HG03442 (cell line): ENCODE results near the gene TRIM33.
"Not testable (repeated sequence)": the region's sequence is repeated elsewhere in the genome, so short reads cannot be mapped to it uniquely, and the experiment has no call there.

Source experiments
- ATAC-seq: cut with Tn5 transposase; IDR thresholded peaks from one replicate; pipeline ENCODE4 v1.9.1; 2021; ENCODE audit warnings: mild to moderate bottlenecking, moderate library complexity; ENCODE audit not compliant: unreplicated experiment

Gene TRIM33

DNA sequence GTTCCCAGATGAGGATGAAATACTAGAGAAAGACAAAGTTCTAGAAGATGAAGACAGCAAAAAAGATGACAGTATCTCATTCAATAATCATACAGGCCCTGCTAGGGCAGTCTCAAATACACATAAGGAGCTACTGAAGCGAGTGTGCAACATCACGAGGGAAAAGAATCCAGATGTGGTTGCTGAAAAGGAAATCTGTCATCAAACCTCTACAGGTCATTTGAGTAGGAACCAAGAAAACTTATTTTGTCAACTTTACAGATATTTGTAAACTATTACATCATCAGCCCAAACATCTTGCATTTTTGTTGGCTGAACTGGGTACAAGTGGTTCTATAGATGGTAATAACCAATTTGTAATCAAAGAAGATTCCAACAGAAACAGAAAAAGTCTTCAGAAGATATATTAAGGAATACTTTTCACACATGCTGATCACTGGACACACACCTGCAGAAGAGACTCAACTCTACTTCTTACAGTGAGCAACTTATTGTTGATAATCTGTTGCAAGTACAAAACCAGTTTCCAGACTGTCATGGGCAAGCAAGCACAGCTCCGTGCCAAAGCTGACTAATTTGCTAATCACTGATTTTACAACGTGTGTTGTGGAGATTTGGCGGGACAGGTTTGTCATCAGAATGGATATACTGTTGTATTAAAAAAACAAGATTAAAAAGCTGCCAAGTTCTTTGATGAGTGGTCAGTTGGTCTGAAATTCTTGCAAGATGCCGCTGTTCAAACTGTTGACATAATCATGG lies 42.1 kb downstream of the TRIM33 start:
- no peak for ATAC-seq

DNA sequence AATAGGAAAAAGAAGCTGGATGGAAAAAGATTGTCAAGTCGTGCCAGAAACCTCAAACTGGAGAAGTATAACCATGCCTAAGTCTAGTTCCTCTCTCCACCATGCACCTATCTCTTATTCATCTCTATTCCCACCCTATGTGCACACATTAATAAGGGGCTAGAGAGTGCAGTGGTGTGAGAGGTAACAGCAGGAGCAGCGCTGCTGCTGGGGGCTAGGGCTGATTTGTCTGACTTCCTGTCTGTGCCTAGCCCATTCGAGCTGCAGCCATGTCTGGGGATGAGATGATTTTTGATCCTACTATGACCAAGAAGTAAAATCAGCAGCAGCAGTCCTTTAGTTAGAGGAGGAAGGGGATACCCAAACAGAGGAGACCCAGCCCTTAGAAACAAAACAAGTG lies 43.0 kb downstream of the TRIM33 start:
- no peak for ATAC-seq

DNA sequence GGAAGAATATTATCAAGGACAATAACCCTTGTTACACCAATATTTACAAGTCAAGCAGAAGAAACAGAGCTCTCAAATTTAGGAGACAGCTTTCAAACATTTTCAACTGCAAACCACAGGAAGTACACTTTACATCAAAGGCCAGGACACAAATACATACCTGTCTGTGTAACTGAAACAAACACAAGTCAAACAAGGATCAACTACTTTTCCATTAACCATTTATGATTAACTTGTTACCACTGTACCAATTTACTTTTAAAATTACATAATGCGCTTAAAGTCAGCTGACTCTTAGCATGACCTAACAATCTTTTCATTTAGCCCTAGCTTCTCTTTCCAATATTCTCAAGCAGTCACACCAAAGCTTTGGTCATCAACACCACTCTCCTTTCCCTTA lies 43.5 kb downstream of the TRIM33 start:
- no peak for ATAC-seq

DNA sequence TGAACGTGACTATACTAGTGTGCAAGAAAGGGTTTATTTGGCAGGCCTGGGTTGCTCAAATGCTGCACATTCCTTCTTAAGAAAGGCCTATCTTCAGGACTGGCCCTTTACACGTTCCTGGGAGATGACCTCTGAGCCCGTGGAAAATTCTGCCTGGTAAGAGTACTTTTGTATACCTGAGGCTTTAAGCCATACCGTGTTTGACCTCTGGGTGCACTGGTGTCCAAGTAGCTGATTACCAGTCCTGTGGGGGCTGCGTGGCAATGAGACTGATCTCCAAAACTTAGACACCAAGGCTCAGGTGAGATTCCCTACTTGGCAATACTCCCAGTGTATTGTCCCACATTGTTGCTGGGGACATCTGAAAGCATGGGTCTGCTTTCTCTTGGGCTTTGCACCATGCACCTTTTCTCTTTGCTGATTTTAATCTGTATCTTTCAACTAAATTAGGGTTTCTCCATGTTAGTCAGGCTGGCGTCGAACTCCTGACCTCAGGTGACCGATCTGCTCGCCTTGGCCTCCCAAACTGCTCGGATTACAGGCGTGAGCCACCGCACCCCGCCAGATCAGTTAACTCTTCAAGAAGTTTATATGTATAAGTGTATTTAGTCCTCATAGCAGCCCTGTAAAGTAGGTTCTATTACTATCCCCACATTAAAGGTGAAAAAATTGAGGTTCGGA lies 44.5 kb downstream of the TRIM33 start:
- no peak for ATAC-seq

DNA sequence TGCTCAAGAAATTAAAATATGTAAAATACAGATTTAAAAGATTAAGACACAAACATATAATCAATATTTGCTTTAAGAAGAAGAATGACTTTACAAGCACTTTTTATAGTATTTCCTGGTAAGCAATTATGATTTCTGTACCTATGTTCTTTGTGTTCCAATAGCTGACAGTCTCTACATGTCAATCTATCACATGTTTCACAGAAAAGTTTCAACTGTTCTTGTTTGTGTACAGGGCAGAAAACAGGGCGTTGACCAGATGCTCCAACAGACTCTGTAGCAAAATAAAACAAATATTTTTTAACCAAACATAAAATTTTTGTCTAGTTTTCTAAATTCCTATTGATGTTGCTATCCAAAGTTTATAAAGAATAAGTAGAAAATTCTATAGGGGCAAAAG lies 48.0 kb downstream of the TRIM33 start:
- no peak for ATAC-seq

DNA sequence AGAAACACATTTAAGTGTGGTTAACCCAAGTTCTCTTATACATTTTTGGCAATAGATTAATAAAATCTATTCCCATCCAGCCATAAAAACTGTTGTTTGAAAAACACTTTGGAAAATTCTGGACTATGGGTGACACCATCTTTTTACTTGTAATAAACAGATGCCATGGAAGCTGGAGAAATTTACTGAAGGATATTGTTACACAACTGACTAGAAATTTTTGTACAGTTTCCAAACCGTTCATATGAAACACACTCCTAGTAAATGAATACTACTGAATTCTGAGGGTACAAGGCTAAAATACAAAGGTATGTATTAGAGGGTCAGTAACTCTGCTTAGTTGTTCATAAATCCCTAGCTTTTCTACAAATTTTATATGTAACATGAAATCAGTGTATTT lies 48.7 kb downstream of the TRIM33 start:
- no peak for ATAC-seq

DNA sequence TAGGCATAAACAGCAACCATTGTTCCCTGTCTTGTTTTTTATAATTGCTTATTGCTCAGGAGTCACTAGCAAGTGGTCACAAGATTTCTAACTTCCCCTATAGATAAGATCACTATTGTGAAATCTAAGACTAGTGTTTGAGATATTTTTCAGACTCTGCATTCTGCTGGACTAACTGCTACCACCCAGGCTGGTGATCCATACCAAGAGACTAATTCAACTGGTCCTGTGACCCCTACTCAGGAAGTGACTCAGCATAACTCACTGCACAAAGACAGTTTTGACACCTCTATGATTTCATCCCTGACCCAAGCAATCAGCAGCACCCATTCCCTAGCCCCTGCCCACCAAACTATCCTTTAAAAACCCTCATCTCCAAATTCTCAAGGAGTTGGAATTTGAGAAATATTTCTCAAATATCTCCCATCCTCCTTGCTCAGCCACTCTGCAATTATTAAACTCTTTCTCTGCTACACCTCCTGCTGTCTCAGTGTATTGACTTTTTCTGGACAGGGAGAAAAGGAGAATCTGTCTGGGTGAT lies 52.7 kb downstream of the TRIM33 start:
- ATAC-seq: no peak

DNA sequence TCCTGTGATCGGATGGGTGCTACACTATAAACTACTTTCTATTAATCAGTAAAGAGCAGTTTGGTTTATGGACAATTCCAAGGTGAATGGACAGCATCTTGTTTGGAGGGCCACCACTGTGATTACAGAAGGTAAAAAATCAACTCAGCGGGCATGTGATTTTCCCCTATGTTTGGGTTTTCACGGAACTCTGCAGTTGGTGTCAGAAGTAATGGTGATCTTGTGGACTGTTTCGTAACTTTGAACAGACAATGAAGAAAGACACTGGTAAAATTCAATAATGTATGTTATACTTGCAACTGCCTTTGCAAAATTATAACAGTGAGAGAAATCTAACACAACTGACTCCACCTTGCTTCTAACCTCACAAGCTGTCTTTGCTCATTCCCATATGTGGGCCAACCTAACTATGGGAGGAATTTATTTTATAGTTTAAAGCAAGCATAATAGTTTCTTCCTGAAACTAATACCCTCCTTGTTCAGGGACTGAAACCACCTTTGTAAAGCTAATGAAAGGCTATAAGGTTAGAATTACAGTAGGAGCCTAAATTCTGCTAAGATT lies 53.2 kb downstream of the TRIM33 start:
- ATAC-seq: no peak

DNA sequence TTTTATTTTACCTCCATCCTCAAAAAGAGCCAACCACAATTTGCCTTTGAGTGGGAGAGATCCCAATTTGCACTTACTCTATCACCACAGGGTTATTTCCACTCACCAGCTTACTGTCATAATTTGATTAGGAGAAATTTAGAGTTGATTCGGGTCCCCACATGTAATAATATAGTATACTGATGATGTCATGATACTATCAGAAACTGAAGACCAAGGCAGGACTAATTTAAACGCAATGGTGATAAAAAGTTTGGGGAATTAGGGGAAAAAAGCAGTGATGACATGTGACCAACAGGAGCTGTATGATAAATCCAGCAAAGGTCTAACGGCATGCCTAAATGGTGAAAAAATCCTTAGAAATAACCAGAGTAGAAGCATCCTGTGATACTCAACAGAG lies 54.4 kb downstream of the TRIM33 start:
- no peak for ATAC-seq

DNA sequence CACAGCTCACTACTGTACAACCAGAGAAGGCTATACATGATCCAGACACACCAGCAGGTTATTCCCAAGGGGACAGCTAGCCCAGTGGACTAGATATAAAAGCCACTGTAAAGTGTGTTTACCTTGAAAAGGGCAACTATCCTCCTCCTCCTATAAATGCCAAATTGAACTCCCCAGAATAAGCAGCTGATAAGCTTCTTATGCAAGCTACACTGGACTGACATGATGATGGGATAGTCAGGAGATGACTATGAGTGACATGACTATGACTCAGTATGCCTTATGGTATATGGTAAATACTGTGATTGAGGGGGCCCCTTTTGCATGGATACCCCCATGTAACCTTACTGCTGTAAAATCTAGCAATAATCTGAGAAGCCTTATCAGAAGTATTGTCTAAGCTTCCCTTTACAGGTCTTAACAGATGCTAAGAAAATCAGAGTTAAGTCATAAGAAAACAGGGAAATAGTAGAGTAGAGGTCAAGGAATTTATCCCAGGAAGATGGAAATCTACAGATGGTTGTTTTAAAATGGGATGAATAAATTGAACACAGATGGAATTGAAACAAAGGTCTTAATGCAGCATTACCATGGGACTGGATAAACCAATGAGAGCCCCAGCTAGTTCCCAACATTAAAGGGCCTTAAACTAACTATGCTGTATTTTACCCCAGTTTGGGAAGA lies 55.8 kb downstream of the TRIM33 start:
- ATAC-seq: no peak

DNA sequence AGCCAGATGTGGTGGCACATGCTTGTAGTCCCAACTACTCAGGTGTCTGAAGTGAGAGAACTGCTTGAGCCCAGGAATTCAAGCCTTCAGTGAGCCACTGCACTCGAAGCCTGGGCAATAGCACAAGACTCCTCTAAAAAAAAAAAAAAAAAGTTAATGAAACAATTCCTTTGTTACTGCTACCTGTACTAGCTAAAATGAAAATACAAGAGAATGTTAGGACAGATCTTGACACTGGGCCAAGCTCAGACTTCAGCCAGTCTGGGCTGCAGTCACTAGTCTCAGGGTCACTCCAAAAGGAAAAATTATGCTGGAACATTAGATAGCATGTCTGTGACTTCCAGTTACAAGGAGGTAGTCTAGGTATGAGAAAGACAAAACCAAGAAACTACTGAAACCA lies 56.5 kb downstream of the TRIM33 start:
- ATAC-seq: no peak

DNA sequence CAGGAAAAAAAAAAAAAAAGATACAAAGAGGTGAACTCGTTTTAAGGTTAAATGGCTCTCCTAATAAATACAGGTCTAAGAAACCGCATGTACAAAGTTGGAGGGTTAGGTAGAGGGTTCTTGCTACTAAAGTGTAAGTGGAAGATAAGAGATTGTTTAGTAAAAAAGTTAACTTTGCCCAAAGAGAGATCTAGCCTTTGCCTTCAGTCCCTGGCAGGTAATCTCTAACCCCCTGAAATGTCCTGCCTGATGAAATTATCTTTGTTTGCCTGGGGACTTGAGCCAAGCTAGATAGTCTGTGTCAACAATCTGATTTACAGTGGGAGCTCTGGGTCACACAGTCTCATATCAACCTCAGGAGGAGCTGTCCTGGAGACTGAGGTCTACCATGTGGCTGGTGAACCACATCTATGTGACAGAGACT lies 57.6 kb downstream of the TRIM33 start:
- no peak for ATAC-seq

DNA sequence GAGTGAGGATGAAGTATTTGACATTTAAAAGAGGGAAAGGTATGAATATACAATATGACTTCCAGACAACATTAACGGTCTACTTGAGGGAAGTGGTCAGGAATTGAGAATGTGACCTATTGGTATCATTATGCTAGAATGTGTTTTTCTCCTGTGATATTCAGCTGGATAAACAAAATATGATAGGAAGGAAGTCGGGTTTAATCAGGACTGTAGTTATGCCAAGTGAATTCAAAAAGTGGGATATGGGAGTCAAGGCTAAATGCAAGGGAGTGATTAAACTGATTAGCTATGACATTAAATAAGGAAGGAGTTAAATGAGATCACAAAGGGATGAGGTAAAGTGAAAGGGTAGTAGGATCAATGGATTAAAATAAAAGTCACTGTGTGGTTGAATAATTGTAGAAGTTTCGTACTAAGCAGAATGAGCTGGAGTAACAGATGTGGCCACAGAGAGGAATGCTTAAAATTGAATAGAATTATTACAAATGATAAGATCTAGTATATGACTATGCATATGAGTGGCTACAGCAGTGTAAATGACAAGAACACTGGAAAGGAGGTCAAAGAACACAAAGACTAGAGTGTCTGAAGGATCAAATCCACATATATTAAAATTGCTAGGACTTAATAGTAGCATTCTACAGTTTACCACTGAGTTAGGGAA lies 62.5 kb downstream of the TRIM33 start:
- no peak for ATAC-seq

DNA sequence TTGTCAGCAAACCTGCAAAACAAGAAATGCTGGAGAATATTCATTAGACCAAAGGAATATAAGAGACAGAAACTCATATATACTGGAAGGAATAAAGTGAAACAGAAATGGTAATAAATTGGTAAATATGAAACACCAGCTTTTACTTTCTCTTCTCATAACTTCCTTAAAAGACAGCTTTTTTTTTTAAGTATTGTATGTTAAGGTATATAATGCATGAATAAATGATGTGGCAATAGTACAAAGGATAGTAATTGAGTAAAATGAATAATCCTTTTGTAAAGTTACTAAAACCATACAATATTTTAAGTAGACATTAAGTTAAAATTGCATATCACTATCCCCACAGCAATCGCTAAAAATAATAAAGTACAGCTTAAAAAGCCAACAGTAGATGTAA lies 64.8 kb downstream of the TRIM33 start:
- ATAC-seq: no peak

DNA sequence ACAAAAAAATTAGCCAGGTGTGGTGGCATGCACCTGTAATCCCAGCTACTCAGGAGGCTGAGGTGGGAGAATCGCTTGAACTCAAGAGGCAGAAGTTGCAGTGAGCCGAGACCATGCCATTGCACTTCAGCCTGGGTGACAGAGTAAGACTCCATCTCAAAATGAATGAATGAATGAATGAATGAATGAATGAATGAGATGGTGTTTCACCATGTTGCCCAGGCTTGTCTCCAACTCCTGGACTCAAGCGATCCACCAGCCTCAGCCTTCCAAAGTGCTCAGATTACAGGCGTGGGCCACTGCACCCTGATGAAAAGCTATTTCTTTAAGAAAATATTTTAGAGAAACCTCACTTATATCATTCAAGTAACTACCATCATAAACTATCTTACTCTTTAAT lies 67.8 kb downstream of the TRIM33 start:
- not testable (repeated sequence) for ATAC-seq

DNA sequence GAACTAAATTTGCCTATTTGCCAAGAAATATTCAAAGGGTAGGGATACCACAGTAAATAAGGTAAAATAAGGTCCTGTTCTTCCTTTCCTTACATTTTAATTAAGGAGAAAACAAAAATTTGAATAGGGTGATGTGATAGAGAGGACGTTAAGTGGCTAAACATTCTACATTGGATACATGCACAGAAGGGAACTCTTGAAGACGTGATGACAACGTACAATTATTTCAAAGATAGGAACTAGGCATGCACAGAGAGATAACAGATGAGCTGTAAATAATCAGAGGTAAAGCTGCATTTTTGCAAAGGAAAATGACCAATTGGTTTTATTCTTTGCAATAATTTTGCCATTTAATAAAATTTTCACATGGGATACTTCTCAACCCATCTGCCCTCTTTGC lies 69.7 kb downstream of the TRIM33 start:
- no peak for ATAC-seq

DNA sequence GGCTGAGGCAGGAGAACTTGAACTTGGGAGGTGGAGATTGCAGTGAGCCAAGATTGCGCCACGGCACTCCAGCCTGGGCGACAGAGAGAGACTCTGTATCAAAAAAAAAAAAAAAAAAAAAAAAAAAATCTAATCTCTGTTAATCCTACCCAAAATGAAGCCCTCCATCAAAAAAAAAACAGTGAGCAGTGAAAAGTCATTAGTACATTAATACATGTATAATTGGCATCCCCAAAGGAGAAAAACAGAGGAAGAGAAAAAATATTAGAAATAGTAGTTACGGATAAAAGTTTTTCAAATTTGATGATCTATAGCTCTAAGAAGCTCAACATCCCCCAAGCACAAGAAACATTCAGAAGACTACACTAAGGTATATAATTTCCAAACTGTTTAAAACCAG lies 71.6 kb downstream of the TRIM33 start:
- no peak for ATAC-seq

DNA sequence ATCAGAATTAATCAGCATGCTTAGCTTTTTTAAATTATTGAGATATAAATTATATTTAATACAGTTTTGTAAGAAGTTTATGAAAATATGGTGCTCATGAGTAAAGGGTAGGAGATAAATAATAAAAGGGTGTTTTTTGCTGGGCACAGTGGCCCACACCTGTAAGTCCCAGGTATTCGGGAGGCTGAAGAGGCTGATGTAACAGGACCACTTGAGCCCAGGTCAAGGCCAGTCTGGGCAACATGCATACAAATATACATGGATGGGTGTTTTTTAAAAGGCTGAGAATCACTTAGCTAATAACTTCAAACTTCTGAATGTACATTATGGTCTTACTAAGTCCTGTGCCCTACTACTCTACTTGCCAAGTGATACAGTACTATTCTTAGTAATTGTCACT lies 73.2 kb downstream of the TRIM33 start:
- no peak for ATAC-seq

DNA sequence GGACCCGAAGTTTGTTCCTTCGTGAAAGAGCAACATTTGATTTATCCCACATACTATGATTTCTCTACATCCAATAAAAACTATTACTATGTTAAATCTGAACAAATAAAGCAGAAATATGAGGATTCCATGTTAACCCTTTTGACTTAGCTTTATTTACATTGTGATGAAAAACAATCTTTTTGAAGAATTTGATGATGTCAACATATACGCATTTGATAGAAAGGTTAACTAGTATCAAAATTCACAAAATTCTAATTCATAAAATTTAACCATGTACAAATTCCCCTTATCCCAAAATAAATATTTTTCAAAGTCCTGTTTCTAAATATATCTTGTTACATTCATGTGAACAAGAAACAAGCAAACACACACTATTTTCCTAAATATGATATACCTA lies 74.2 kb downstream of the TRIM33 start:
- no peak for ATAC-seq

DNA sequence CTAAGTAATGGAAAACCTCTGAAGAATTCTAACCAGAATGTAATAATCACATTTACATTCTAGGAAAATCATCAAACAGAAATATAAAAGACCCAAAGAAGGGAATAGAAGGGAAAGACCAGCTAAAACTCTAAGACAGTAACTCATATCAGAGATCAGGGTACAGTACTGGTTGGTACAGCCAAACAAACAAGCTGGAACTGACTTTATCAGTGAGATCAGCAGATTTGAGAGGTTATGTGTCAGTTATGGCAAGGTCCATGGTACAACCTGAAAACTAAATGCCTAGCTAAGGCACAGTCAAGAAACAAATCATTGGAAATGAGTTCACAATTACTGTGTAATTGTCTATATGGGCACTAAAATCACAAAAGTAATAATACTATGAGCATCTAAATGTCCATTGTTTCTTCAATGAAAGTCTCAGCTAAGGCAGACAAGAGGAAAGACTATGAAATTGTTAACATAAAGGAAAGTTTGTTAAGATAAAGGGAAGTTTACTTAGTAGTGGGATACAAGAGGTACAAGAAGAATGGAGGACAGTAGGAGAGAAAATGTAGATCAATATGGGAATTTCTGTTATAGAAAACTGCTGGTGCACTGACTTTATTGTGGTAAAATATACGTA lies 75.8 kb downstream of the TRIM33 start:
- no peak for ATAC-seq

DNA sequence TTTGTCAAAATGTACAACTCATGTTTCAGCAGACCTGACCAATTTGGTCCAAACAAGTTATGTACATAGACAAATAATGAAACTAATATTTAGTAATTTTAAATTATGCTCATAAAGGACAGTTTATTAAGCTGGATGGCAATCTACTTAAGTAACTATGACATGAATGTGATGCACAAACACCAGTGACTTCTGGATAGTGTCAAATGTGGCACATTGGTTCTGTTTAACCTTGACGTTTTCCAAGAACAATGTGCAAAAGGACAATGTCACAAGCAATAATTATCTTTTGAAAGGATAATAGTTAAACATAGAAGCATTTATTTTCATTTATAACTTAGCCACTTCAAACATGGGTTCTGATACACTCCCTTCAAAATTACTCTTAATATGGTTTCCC lies 80.0 kb downstream of the TRIM33 start:
- ATAC-seq: no peak
